Ovary (tissue), 3 donors: ENCODE data around the gene ARHGEF1.

Experiments used
- EP300 ChIP-seq: sonication (generic); formaldehyde crosslinking; IDR thresholded peaks from one replicate; pipeline ENCODE4 v1.6.1; 2017; ENCODE audit warnings: antibody characterized with exemption
- POLR2A ChIP-seq: fragments of 450-650 bp; IDR thresholded peaks from one replicate; pipeline ENCODE4 v1.6.1; 2017; ENCODE audit warnings: antibody characterized with exemption, mild to moderate bottlenecking, moderate library complexity
- TF ChIP-seq, protein P1 (sequence below), 3 donors: fragments of 450-650 bp in 2 of 3; fragments of 200-600 bp in 1 of 3; IDR thresholded peaks; one replicate each; pipeline versions ENCODE4 v1.5.1 to v1.8.0; 2016 to 2022; ENCODE audit warnings: antibody characterized with exemption in 3 of 3, mild to moderate bottlenecking in 1 of 3
- donor health status: DM: no; HTN: no; CAD: no.

DNA sequence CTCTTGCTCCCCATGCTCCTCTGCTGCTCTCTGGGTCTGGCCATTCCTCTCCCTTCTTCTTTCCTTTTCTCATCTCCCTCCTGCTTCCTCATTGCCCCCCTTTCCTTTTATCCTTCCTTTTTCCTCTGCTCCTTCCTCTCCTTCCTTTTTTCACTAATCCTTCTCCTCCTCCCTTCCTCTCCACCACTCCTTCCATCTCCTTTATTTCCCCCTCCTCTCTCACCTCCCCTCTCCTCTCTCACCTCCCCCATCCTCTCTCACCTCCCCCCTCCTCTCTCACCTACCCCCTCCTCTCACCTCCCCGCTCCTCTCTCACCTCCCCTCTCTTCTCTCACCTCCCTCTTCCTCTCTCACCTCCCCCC, 13.6 kb downstream of the ARHGEF1 start:
- TF ChIP-seq POLR2A (no peak), EP300 (no peak)
- TF ChIP-seq, protein P1, sequence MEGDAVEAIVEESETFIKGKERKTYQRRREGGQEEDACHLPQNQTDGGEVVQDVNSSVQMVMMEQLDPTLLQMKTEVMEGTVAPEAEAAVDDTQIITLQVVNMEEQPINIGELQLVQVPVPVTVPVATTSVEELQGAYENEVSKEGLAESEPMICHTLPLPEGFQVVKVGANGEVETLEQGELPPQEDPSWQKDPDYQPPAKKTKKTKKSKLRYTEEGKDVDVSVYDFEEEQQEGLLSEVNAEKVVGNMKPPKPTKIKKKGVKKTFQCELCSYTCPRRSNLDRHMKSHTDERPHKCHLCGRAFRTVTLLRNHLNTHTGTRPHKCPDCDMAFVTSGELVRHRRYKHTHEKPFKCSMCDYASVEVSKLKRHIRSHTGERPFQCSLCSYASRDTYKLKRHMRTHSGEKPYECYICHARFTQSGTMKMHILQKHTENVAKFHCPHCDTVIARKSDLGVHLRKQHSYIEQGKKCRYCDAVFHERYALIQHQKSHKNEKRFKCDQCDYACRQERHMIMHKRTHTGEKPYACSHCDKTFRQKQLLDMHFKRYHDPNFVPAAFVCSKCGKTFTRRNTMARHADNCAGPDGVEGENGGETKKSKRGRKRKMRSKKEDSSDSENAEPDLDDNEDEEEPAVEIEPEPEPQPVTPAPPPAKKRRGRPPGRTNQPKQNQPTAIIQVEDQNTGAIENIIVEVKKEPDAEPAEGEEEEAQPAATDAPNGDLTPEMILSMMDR (IDR thresholded peaks at IDR 0.05): no peak
